ENCODE data around the gene NEK5. TPM values are rescaled to one million over a fixed set of nuclear protein-coding genes. Genes with fewer than 3 reads are reported as not detected.

The NEK5 gene
- total RNA-seq, 2 experiments from 2014 or later: 0.05 TPM; not detected in 1

- Mint-ChIP-seq H3K9me3 (no peaks in the 10 kb centered on the region), H3K27me3 (no peaks in the 10 kb centered on the region), H3K27ac (no peak overlapping the region), H3K4me3 (no peak overlapping the region), H3K36me3 (peaks cover 56% of the 10 kb centered on the region), H3K4me1 (ENCODE audit: low read depth) (peaks cover 19% of the 10 kb centered on the region)
- POLR2A ChIA-PET: no interaction called here
- DNase-seq: no peak
- intact Hi-C loops (cut with micrococcal nuclease): no loop called here
- CTCF ChIA-PET: no interaction called here
These were observed 106.5 kb downstream of the NEK5 start for GRCh38 chr13:52022356-52022755.

- no peak overlapping the region for H3K27ac Mint-ChIP-seq
- peaks cover 2% of the 10 kb centered on the region for H3K4me1 Mint-ChIP-seq (ENCODE audit: low read depth)
- intact Hi-C loops (cut with micrococcal nuclease): no loop called here
- ChIA-PET POLR2A (no interaction called here), CTCF (interaction anchor here (1.3 kb wide), 1 partner anchor 107 kb away, joined by 4 read pairs; no protein-coding TSS in a partner anchor)
- H3K9me3 Mint-ChIP-seq: no peaks in the 10 kb centered on the region
- DNase-seq: no peak
- peaks cover 43% of the 10 kb centered on the region for H3K36me3 Mint-ChIP-seq
- H3K4me3 Mint-ChIP-seq: no peak overlapping the region
- no peaks in the 10 kb centered on the region for H3K27me3 Mint-ChIP-seq
These were observed 108.7 kb downstream of the NEK5 start for GRCh38 chr13:52020191-52020590.

- Mint-ChIP-seq H3K27me3 (no peaks in the 10 kb centered on the region), H3K9me3 (no peaks in the 10 kb centered on the region), H3K4me1 (ENCODE audit: low read depth) (peaks cover 5% of the 10 kb centered on the region), H3K4me3 (no peak overlapping the region), H3K36me3 (peaks cover 22% of the 10 kb centered on the region), H3K27ac (no peak overlapping the region)
- ChIA-PET CTCF (no interaction called here), POLR2A (no interaction called here)
- DNase-seq: no peak
- intact Hi-C loops (cut with micrococcal nuclease): no loop called here
These were observed 112.6 kb downstream of the NEK5 start for GRCh38 chr13:52016296-52016695.

- H3K27ac Mint-ChIP-seq: peak overlapping the region; percentile 83
- peaks cover 9% of the 10 kb centered on the region for H3K4me1 Mint-ChIP-seq (ENCODE audit: low read depth)
- intact Hi-C loops (cut with micrococcal nuclease): loop anchor here (1.0 to 5.0 kb wide), 10 partner anchors 70 to 640 kb away; partner anchors contain the start of genes CKAP2, INTS6, SUGT1 and TMEM272
- H3K4me3 Mint-ChIP-seq: peak overlapping the region; percentile 99
- no peaks in the 10 kb centered on the region for H3K9me3 Mint-ChIP-seq
- peaks cover 6% of the 10 kb centered on the region for H3K36me3 Mint-ChIP-seq
- no peak for DNase-seq
- ChIA-PET CTCF (interaction anchor here (1.0 to 2.7 kb wide), 7 partner anchors 10 to 190 kb away, joined by 3 to 18 read pairs (median 3); no protein-coding TSS in a partner anchor), POLR2A (no interaction called here)
- H3K27me3 Mint-ChIP-seq: peaks cover 16% of the 10 kb centered on the region
These were observed 116.4 kb downstream of the NEK5 start for GRCh38 chr13:52012512-52012836.

- peak within 1 kb of the TSS; percentile 99 for H3K4me3 Mint-ChIP-seq
- peaks cover 18% of the 10 kb centered on the region for H3K27me3 Mint-ChIP-seq
- DNase-seq: peak; percentile 100
- ChIA-PET POLR2A (no interaction called here), CTCF (interaction anchor here (0.6 to 2.7 kb wide), 8 partner anchors 10 to 199 kb away, joined by 3 to 18 read pairs (median 3); no protein-coding TSS in a partner anchor)
- intact Hi-C loops (cut with micrococcal nuclease): loop anchor here (1.0 to 5.0 kb wide), 10 partner anchors 70 to 640 kb away; partner anchors contain the start of genes CKAP2, INTS6, SUGT1 and TMEM272
- H3K4me1 Mint-ChIP-seq (ENCODE audit: low read depth): peaks cover 9% of the 10 kb centered on the region
- H3K9me3 Mint-ChIP-seq: no peaks in the 10 kb centered on the region
- H3K36me3 Mint-ChIP-seq: peaks cover 6% of the 10 kb centered on the region
- H3K27ac Mint-ChIP-seq: peak within 1 kb of the TSS; percentile 83
These were observed 117.0 kb downstream of the NEK5 start, which contains the start of gene ALG11 for GRCh38 chr13:52011632-52012511. Gene ALG11 (plus strand): TSS chr13:52012398. CDS start chr13:52012419, 21 bp downstream.

- DNase-seq: peak; percentile 35
- Mint-ChIP-seq H3K36me3 (peaks cover 6% of the 10 kb centered on the region), H3K9me3 (no peaks in the 10 kb centered on the region), H3K4me1 (ENCODE audit: low read depth) (peaks cover 9% of the 10 kb centered on the region), H3K27me3 (peaks cover 18% of the 10 kb centered on the region), H3K4me3 (peak within 1 kb of the TSS; percentile 99), H3K27ac (peak within 1 kb of the TSS; percentile 83)
- CTCF ChIA-PET: interaction anchor here (0.8 to 2.7 kb wide), 2 partner anchors 9 to 117 kb away, joined by 3 to 18 read pairs; no protein-coding TSS in a partner anchor
- POLR2A ChIA-PET: no interaction called here
- intact Hi-C loops (cut with micrococcal nuclease): loop anchor here (5.0 kb wide), 3 partner anchors 69 to 641 kb away; partner anchors contain the start of genes SUGT1 and TMEM272
These were observed 117.8 kb downstream of the NEK5 start, which contains the start of gene ATP7B for GRCh38 chr13:52010890-52011631. Gene ATP7B (minus strand): TSS chr13:52011450. CDS start chr13:52011337, 113 bp downstream.

GRCh38 chr13:52009946-52010345 lies 118.9 kb downstream of the NEK5 start:
- Mint-ChIP-seq H3K9me3 (no peaks in the 10 kb centered on the region), H3K4me1 (ENCODE audit: low read depth) (peaks cover 9% of the 10 kb centered on the region), H3K27ac (no peak overlapping the region), H3K36me3 (no peaks in the 10 kb centered on the region), H3K4me3 (no peak overlapping the region), H3K27me3 (peaks cover 18% of the 10 kb centered on the region)
- no peak for DNase-seq
- POLR2A ChIA-PET: no interaction called here
- intact Hi-C loops (cut with micrococcal nuclease): loop anchor here (5.0 kb wide), 3 partner anchors 68 to 642 kb away; partner anchors contain the start of genes SUGT1 and TMEM272
- CTCF ChIA-PET: no interaction called here

- H3K27me3 Mint-ChIP-seq: peaks cover 18% of the 10 kb centered on the region
- no peak overlapping the region for H3K4me3 Mint-ChIP-seq
- intact Hi-C loops (cut with micrococcal nuclease): no loop called here
- peaks cover 7% of the 10 kb centered on the region for H3K4me1 Mint-ChIP-seq (ENCODE audit: low read depth)
- H3K9me3 Mint-ChIP-seq: no peaks in the 10 kb centered on the region
- POLR2A ChIA-PET: no interaction called here
- no peaks in the 10 kb centered on the region for H3K36me3 Mint-ChIP-seq
- DNase-seq: no peak
- H3K27ac Mint-ChIP-seq: no peak overlapping the region
- CTCF ChIA-PET: interaction anchor here (1.2 kb wide), 1 partner anchor 194 kb away, joined by 3 read pairs; no protein-coding TSS in a partner anchor
These were observed 122.2 kb downstream of the NEK5 start for GRCh38 chr13:52006523-52007245.

- Mint-ChIP-seq H3K9me3 (no peaks in the 10 kb centered on the region), H3K4me3 (no peak overlapping the region), H3K36me3 (no peaks in the 10 kb centered on the region), H3K4me1 (ENCODE audit: low read depth) (peaks cover 4% of the 10 kb centered on the region), H3K27me3 (peaks cover 17% of the 10 kb centered on the region), H3K27ac (no peak overlapping the region)
- ChIA-PET CTCF (interaction anchor here (1.8 kb wide), 1 partner anchor 121 kb away, joined by 7 read pairs; no protein-coding TSS in a partner anchor), POLR2A (no interaction called here)
- no peak for DNase-seq
- intact Hi-C loops (cut with micrococcal nuclease): no loop called here
These were observed 122.9 kb downstream of the NEK5 start for GRCh38 chr13:52005841-52006522.

GRCh38 chr13:52004511-52005170 lies 124.2 kb downstream of the NEK5 start:
- H3K27me3 Mint-ChIP-seq: peaks cover 13% of the 10 kb centered on the region
- no peak overlapping the region for H3K4me3 Mint-ChIP-seq
- no peaks in the 10 kb centered on the region for H3K36me3 Mint-ChIP-seq
- no peaks in the 10 kb centered on the region for H3K4me1 Mint-ChIP-seq (ENCODE audit: low read depth)
- H3K9me3 Mint-ChIP-seq: no peaks in the 10 kb centered on the region
- intact Hi-C loops (cut with micrococcal nuclease): no loop called here
- DNase-seq: no peak
- ChIA-PET POLR2A (no interaction called here), CTCF (interaction anchor here (0.7 to 1.8 kb wide), 2 partner anchors 114 to 123 kb away, joined by 3 to 7 read pairs; no protein-coding TSS in a partner anchor)
- H3K27ac Mint-ChIP-seq: no peak overlapping the region
